ENCODE data around the gene UBL4A.

UBL4A gene

GRCh38 chrX:154483325-154483724, 3.1 kb downstream of the UBL4A start:
- Histone ChIP-seq H3K27me3 (replicated peaks; ENCODE audit: control insufficient read depth, insufficient read depth, low read length) (no peaks in the 10 kb centered on the region), H3K4me3 (replicated peaks; ENCODE audit: low read depth, low read length) (no peak overlapping the region), H3K36me3 (ENCODE audit: control insufficient read depth, insufficient read depth, low read length) (peaks cover 5% of the 10 kb centered on the region)
- TF ChIP-seq, protein P1, sequence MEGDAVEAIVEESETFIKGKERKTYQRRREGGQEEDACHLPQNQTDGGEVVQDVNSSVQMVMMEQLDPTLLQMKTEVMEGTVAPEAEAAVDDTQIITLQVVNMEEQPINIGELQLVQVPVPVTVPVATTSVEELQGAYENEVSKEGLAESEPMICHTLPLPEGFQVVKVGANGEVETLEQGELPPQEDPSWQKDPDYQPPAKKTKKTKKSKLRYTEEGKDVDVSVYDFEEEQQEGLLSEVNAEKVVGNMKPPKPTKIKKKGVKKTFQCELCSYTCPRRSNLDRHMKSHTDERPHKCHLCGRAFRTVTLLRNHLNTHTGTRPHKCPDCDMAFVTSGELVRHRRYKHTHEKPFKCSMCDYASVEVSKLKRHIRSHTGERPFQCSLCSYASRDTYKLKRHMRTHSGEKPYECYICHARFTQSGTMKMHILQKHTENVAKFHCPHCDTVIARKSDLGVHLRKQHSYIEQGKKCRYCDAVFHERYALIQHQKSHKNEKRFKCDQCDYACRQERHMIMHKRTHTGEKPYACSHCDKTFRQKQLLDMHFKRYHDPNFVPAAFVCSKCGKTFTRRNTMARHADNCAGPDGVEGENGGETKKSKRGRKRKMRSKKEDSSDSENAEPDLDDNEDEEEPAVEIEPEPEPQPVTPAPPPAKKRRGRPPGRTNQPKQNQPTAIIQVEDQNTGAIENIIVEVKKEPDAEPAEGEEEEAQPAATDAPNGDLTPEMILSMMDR (IDR thresholded peaks at IDR 0.05; ENCODE audit: insufficient read depth, low read length, poor library complexity, severe bottlenecking) = no peak
- no peak for DNase-seq (ENCODE audit: extremely low read depth, insufficient read length)

- peaks cover 4% of the 10 kb centered on the region for H3K36me3 ChIP-seq (ENCODE audit: control insufficient read depth, insufficient read depth, low read length)
- H3K4me3 ChIP-seq (replicated peaks; ENCODE audit: low read depth, low read length) = no peak overlapping the region
- TF ChIP-seq, protein P1 (IDR thresholded peaks at IDR 0.05; ENCODE audit: insufficient read depth, low read length, poor library complexity, severe bottlenecking) = no peak
- no peak for DNase-seq (ENCODE audit: extremely low read depth, insufficient read length)
- no peaks in the 10 kb centered on the region for H3K27me3 ChIP-seq (replicated peaks; ENCODE audit: control insufficient read depth, insufficient read depth, low read length)
These were observed 3.6 kb downstream of the UBL4A start for GRCh38 chrX:154482786-154483185.

DNA sequence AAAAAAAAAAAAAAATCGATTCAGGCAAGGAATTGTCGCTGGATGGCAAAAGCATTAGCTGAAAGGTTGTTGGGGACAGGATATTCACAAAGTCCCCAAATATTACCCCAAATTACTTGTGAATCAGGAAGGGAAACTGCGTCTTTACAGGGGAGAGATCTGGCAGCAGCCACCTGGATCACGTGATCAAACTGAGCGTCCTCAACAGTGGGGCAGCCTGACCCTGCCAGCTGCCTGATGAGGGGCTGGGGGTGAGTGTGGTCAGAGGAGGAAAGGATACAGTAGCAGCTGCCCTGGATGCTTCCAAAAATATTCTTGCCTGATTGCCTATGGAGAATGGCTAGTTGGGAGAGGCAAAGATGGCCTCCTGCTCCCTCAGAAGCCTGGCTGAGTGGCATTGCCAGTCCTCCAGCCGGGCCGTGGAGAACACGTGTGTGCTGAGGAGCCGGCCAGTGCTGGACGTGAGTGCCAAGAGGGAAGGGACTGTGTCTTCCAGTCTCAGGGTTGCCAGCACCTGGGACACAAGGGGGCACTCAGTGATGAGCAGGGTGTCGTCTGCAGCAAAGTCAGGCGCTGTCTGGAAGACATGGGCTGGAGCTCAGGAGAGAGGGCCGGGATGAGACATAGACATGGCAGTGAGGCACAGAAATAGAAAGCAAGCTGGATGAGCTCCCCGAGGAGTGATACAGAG, 4.4 kb downstream of the UBL4A start:
- no peak for DNase-seq (ENCODE audit: extremely low read depth, insufficient read length)
- Histone ChIP-seq H3K36me3 (ENCODE audit: control insufficient read depth, insufficient read depth, low read length) (peaks cover 4% of the 10 kb centered on the region), H3K4me3 (replicated peaks; ENCODE audit: low read depth, low read length) (no peak overlapping the region), H3K27me3 (replicated peaks; ENCODE audit: control insufficient read depth, insufficient read depth, low read length) (no peaks in the 10 kb centered on the region)
- TF ChIP-seq, protein P1 (IDR thresholded peaks at IDR 0.05; ENCODE audit: insufficient read depth, low read length, poor library complexity, severe bottlenecking) = no peak

DNA sequence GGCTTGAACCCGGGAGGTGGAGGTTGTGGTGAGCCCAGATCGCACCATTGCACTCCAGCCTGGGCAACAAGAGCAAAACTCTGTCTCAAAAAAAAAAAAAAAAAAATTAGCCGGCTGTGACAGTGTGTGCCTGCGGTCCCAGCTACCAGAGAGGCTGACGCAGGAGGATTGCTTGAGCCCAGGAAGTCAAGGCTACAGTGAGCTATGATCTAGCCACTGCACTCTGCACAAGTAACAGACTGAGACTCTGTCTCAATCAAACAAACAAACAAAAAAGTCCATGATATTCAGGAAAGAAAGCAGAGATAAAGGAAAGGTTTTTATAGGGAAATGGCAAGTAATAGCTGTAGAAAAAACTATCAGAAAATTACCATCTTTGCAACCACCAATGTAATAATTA, 5.2 kb downstream of the UBL4A start:
- peaks cover 4% of the 10 kb centered on the region for H3K36me3 ChIP-seq (ENCODE audit: control insufficient read depth, insufficient read depth, low read length)
- TF ChIP-seq, protein P1 (IDR thresholded peaks at IDR 0.05; ENCODE audit: insufficient read depth, low read length, poor library complexity, severe bottlenecking) = no peak
- no peak overlapping the region for H3K4me3 ChIP-seq (replicated peaks; ENCODE audit: low read depth, low read length)
- no peaks in the 10 kb centered on the region for H3K27me3 ChIP-seq (replicated peaks; ENCODE audit: control insufficient read depth, insufficient read depth, low read length)
- no peak for DNase-seq (ENCODE audit: extremely low read depth, insufficient read length)

- H3K27me3 ChIP-seq (replicated peaks; ENCODE audit: control insufficient read depth, insufficient read depth, low read length) = no peaks in the 10 kb centered on the region
- peak within 1 kb of the TSS; percentile 64 for H3K4me3 ChIP-seq (replicated peaks; ENCODE audit: low read depth, low read length)
- TF ChIP-seq, protein P1 (IDR thresholded peaks at IDR 0.05; ENCODE audit: insufficient read depth, low read length, poor library complexity, severe bottlenecking) = no peak
- DNase-seq (ENCODE audit: extremely low read depth, insufficient read length) = peak; percentile 94
- no peaks in the 10 kb centered on the region for H3K36me3 ChIP-seq (ENCODE audit: control insufficient read depth, insufficient read depth, low read length)
These were observed 7.4 kb downstream of the UBL4A start, which contains the start of gene LAGE3 for GRCh38 chrX:154478728-154479622. LAGE3 (minus strand) TSS chrX:154479281; CDS start chrX:154478915, 366 bp downstream.
